Stimulated activated effector memory CD8-positive, alpha-beta T cell treated with anti-CD3 and anti-CD28 coated beads, Interleukin-12 subunit alpha, Interleukin-12 subunit beta, amount 100 ng/mL, for 72 hours (primary cell): ENCODE results near the gene KCNC1.

Source experiments
- ATAC-seq: fragments of 150-1000 bp; cut with Tn5 transposase; 2 replicates; pipeline ENCODE4 v1.10.0; 2021
- DNase-seq, 2 donors: peaks; one replicate each; pipeline ENCODE4 v3.0.0; 2021 to 2022; ENCODE audit warnings: low spot score in 2 of 2
- H3K27ac Mint-ChIP-seq: one replicate; pipeline ENCODE4 v1.8.0; 2022; ENCODE audit warnings: mild to moderate bottlenecking, mixed read lengths
- H3K36me3 Mint-ChIP-seq: one replicate; pipeline ENCODE4 v1.8.0; 2022; ENCODE audit warnings: mild to moderate bottlenecking, mixed read lengths
- H3K4me1 Mint-ChIP-seq: one replicate; pipeline ENCODE4 v1.8.0; 2022; ENCODE audit warnings: mixed read lengths
- H3K4me3 Mint-ChIP-seq: one replicate; pipeline ENCODE4 v1.8.0; 2022; ENCODE audit warnings: mild to moderate bottlenecking, mixed read lengths
- H3K9me3 Mint-ChIP-seq: one replicate; pipeline ENCODE4 v1.8.0; 2022; ENCODE audit warnings: mixed read lengths

The KCNC1 gene

GRCh38 chr11:17768547-17768946 lies 34.0 kb downstream of the KCNC1 start:
- H3K9me3 Mint-ChIP-seq, result no peaks in the 10 kb centered on the region
- no peaks in the 10 kb centered on the region for H3K4me1 Mint-ChIP-seq
- H3K27ac Mint-ChIP-seq, result no peak overlapping the region
- ATAC-seq, result no peak
- DNase-seq, result no peak
- no peaks in the 10 kb centered on the region for H3K36me3 Mint-ChIP-seq
- H3K4me3 Mint-ChIP-seq, result no peak overlapping the region

GRCh38 chr11:17769218-17769617 lies 34.6 kb downstream of the KCNC1 start:
- H3K4me3 Mint-ChIP-seq, result no peak overlapping the region
- no peaks in the 10 kb centered on the region for H3K9me3 Mint-ChIP-seq
- H3K27ac Mint-ChIP-seq, result no peak overlapping the region

DNA sequence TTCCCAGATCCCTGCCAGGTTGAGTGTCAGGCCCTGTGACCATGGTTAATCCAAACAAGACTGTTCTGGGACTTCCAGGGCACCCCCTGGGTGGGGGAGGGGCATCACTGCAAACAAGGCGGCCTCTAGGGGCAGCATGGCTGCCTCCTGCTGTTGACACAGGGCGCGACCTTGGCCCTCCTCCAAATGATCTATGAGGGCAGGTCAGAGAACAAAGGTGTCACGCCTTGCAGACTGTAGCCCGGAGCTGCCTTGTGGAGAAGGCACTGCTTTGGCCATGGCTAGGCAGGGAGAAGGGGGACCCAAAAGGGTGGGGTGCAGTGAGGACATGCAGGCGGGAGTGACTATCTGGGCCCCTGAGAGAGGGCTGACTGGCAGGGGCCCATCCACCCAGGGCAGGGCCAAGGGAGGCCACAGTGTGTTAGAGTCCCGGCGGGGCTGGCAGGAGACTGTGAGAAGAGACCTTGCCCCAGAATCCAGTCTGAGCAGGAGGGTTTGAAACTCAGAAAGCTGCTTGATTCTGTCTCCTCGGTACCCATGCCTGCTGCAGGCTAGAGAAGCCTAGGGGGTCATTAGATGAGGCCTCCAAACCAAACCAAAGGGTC lies 35.6 kb downstream of the KCNC1 start:
- Mint-ChIP-seq H3K4me3 (no peak overlapping the region), H3K27ac (no peak overlapping the region), H3K9me3 (no peaks in the 10 kb centered on the region), H3K36me3 (no peaks in the 10 kb centered on the region), H3K4me1 (no peaks in the 10 kb centered on the region)
- no peak for DNase-seq
- ATAC-seq, result no peak

More at GRCh38 chr11:17769218-17769617, 34.6 kb downstream of the KCNC1 start:
- ATAC-seq (no peak), DNase-seq (no peak)
- Mint-ChIP-seq H3K36me3 (no peaks in the 10 kb centered on the region), H3K4me1 (no peaks in the 10 kb centered on the region)

DNA sequence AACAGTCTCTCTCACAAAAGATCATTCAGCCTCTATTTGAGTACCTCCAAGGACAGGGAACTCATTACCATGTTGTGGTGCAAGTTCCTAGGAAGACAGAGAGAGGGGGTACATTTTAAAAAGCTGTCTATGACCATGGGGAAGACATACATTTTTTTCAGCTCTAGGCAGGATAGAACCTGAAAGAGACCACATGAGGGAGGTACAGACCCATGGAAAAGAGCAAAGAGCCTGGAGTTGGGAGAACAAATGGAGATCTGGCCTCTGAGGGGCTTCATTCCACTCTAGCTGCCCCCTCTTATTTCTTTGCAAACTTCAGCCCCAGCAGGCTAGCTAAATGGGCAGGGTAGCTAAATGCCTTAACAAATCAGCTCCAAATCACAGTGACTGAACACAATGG lies 36.3 kb downstream of the KCNC1 start:
- DNase-seq, result no peak
- Mint-ChIP-seq H3K36me3 (no peaks in the 10 kb centered on the region), H3K4me1 (no peaks in the 10 kb centered on the region), H3K9me3 (no peaks in the 10 kb centered on the region), H3K27ac (no peak overlapping the region), H3K4me3 (no peak overlapping the region)
- no peak for ATAC-seq

- H3K9me3 Mint-ChIP-seq, result no peaks in the 10 kb centered on the region
- ATAC-seq, result no peak
- no peaks in the 10 kb centered on the region for H3K36me3 Mint-ChIP-seq
- no peak overlapping the region for H3K27ac Mint-ChIP-seq
- H3K4me1 Mint-ChIP-seq, result no peaks in the 10 kb centered on the region
- DNase-seq, result no peak
- no peak overlapping the region for H3K4me3 Mint-ChIP-seq
Measured at GRCh38 chr11:17771415-17771814, 36.8 kb downstream of the KCNC1 start.

DNA sequence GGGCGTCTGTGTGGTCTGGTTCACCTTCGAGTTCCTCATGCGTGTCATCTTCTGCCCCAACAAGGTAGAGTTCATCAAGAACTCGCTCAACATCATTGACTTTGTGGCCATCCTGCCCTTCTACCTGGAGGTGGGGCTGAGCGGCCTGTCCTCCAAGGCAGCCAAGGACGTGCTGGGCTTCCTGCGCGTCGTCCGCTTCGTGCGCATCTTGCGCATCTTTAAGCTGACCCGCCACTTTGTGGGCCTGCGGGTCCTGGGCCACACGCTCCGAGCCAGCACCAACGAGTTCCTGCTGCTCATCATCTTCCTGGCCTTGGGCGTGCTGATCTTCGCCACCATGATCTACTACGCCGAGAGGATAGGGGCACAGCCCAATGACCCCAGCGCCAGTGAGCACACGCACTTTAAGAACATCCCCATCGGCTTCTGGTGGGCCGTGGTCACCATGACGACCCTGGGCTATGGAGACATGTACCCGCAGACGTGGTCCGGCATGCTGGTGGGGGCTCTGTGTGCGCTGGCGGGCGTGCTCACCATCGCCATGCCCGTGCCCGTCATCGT lies 37.3 kb downstream of the KCNC1 start:
- no peak overlapping the region for H3K27ac Mint-ChIP-seq
- no peaks in the 10 kb centered on the region for H3K9me3 Mint-ChIP-seq
- DNase-seq, result no peak
- no peaks in the 10 kb centered on the region for H3K36me3 Mint-ChIP-seq
- no peak overlapping the region for H3K4me3 Mint-ChIP-seq
- H3K4me1 Mint-ChIP-seq, result no peaks in the 10 kb centered on the region
- no peak for ATAC-seq

DNA sequence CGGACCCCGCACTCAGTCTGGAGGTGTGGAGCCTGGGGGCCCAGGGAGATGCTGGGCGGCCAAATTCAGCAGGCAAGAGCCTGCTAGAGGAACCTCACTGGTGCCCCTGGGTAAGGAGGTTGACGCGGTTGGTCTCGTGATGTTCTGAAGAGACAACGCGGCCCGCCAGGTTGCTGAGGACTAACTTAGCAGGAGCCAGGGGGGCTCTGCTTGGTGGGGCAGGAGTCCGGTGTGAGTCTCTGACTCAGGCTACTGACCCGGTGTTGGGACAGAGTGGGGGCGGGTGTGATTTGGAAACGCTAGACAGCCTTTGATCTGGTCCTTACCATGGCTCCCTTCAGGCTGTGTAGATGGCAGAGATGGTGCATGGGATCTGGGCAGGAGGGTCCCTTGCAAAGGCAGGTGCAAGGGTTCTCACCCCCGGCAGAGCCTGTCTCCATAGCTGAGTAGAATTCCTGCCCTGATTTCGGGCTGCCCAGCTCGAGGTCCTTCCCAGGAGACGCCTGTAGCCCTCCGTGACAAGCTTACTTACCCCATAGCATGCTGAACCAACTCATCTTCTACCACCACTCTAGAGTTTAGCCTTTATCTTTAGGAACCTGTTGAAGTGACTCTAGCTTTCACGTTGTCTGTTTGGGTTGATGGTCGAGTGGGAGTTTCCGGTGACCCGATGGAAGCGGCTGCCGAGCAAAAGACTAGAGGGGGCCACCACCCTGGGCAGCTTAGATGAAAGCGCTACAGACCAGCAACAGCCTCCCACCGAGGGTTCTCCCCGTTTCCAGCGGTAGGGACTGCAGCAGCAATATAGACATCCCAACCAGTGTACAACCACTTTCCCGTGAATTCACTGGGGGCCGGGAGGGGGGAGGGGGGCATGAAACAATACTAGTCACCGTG lies 38.4 kb downstream of the KCNC1 start:
- no peaks in the 10 kb centered on the region for H3K36me3 Mint-ChIP-seq
- H3K27ac Mint-ChIP-seq, result no peak overlapping the region
- no peaks in the 10 kb centered on the region for H3K4me1 Mint-ChIP-seq
- no peaks in the 10 kb centered on the region for H3K9me3 Mint-ChIP-seq
- ATAC-seq (no peak), DNase-seq (no peak)
- H3K4me3 Mint-ChIP-seq, result no peak overlapping the region

DNA sequence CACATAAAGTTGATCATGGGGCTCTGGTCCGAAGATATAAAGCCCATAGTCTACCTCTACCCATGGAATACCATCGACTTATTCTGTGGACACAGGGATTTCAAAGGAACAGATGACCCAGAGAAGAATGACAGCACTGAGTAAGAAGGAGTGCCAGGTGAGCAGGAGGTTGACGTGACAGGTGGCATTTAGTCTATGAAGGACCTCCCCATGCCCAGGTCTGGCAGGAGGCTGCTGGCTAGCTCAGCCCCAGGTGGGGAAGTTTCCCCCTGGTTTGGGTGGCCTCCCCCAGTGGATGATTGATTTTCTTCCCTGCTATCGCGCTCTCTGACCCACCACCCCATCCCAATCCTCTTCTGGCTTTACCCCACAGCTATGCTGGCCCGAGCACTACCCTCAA lies 39.1 kb downstream of the KCNC1 start:
- H3K27ac Mint-ChIP-seq, result no peak overlapping the region
- no peak overlapping the region for H3K4me3 Mint-ChIP-seq
- no peaks in the 10 kb centered on the region for H3K9me3 Mint-ChIP-seq
- no peak for ATAC-seq
- H3K36me3 Mint-ChIP-seq, result no peaks in the 10 kb centered on the region
- no peak for DNase-seq
- no peaks in the 10 kb centered on the region for H3K4me1 Mint-ChIP-seq

DNA sequence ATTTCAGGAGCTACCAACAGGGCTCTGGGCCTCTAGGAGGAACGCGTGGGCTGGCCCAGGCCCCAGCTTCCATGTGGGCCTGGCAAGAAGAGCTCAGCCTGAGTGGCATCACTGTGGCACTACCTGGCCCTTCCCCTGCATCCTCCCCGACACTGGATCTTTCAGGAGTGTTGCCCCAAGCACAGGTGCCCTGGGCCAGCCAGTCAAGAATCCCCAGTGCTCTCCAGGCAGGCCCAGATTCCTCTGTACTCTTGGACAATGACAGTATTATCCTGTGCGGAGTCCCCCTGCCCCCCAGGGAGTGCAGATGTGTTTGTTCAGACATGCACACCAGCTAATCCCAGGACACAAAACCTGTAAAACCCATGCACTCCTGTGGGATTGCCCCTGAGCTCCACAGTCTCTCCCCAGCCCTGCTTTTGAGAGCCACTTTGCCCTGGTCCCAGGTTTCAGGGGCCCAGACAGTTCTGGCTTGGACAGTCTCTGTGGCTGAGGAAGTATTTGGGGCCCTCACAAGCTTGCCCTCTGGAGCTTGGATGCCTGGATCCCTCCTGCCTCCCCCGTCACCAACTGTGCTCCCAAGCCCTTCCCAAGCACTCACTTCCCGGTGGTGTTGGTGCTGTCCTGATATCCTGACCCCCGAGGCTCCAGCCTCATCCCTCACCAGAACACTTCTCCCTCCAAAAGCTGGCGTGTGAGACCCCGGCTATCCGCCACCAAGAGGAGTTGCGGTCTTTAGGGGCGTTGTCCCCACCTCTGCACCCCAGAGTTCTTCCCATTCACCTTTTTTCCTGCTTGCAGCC lies 39.9 kb downstream of the KCNC1 start:
- Mint-ChIP-seq H3K27ac (no peak overlapping the region), H3K9me3 (no peaks in the 10 kb centered on the region), H3K36me3 (no peaks in the 10 kb centered on the region), H3K4me1 (no peaks in the 10 kb centered on the region), H3K4me3 (no peak overlapping the region)
- DNase-seq, result no peak
- no peak for ATAC-seq

DNA sequence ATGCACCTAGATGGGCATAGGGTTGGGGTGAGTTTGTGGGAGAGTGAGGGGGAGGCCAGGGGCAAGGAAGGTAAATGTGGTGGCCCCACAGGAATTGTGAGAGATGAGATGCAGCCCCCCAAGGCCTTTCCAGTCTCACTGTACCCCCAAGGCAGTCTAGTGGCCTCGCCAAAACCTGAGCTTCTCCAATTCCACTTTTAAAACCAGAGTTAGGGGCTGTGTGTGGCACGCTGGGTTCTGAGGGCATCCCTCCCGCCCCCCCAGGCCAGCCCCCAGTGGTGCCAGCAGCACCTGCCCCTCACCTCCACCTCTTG lies 40.4 kb downstream of the KCNC1 start:
- ATAC-seq (no peak), DNase-seq (no peak)
- Mint-ChIP-seq H3K4me3 (no peak overlapping the region), H3K4me1 (no peaks in the 10 kb centered on the region), H3K9me3 (no peaks in the 10 kb centered on the region), H3K27ac (peak overlapping the region; percentile 29), H3K36me3 (no peaks in the 10 kb centered on the region)

DNA sequence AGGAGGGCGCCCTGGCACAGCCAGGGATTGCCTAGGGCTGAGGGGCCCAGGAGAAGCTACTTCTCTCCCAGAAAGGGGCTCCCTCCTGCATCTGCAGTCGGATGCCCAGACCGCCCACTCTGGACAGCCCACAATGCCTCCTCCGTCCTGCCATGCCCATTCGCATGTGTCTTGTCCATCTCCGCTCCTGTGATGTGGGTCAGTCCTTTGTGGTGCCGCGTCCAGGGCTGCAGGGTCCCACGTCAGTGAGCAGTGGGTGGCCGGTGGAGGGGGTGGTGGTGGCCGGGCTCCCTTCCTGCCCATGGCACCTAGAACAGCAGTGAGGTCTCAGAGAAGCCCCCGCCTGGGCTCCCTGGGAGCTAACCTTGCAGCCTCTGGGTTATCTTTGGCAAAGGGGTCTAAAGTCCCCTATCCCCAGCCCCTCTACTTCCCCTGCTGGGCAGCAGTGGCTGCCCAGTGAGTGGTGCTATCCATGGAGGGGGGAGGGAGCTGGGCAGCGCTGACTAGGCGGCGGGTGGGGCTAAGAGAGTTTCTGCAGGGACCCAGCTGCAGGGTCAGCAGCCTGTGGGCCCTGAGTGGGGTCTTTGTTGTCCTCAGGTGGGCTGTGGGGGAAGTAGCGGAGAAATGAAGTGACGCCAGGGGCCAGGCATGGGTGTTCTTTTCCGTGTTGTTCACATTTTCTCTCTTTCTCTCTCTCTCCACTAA lies 41.1 kb downstream of the KCNC1 start:
- DNase-seq, result no peak
- Mint-ChIP-seq H3K36me3 (no peaks in the 10 kb centered on the region), H3K9me3 (no peaks in the 10 kb centered on the region), H3K4me3 (no peak overlapping the region), H3K4me1 (no peaks in the 10 kb centered on the region), H3K27ac (peak overlapping the region; percentile 29)
- no peak for ATAC-seq

DNA sequence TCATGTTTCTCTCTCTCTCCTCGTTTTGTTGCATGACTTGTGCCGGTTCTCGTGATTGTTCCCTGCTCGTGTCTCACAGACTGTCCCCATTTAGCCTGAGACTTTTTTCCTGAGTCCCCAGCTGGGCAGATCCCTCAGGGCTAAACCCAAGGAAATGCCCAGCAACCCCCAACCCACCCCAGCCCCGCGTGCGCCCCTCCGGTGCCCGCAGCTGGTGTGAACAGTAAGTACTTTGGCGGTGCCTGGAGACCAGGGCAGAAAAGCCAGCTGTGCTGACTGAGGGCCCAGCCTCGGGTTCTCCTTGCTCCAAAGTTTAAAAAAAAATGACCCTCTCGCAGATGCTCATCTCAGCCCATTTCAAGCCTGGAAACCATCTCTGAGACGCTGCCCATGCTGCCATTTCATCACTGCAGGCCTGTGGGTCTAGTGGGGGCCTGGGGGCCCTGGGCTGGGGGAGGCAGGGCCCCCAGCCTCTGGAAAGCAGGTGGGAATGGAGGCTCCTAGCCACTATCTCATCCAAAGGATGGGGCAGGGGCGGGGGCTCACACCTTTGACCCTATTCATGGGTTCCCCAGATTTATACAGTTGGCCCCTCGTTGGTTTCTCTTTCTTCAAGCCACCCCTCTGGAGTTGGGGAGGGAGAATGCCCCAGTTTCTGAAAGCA lies 41.8 kb downstream of the KCNC1 start:
- H3K36me3 Mint-ChIP-seq, result no peaks in the 10 kb centered on the region
- no peak for ATAC-seq
- no peak overlapping the region for H3K4me3 Mint-ChIP-seq
- no peaks in the 10 kb centered on the region for H3K4me1 Mint-ChIP-seq
- DNase-seq, result no peak
- H3K27ac Mint-ChIP-seq, result no peak overlapping the region
- H3K9me3 Mint-ChIP-seq, result no peaks in the 10 kb centered on the region

- no peaks in the 10 kb centered on the region for H3K9me3 Mint-ChIP-seq
- no peaks in the 10 kb centered on the region for H3K36me3 Mint-ChIP-seq
- no peak overlapping the region for H3K4me3 Mint-ChIP-seq
- DNase-seq (no peak), ATAC-seq (no peak)
- H3K27ac Mint-ChIP-seq, result no peak overlapping the region
- no peaks in the 10 kb centered on the region for H3K4me1 Mint-ChIP-seq
Measured at GRCh38 chr11:17777086-17777737, 42.6 kb downstream of the KCNC1 start.

DNA sequence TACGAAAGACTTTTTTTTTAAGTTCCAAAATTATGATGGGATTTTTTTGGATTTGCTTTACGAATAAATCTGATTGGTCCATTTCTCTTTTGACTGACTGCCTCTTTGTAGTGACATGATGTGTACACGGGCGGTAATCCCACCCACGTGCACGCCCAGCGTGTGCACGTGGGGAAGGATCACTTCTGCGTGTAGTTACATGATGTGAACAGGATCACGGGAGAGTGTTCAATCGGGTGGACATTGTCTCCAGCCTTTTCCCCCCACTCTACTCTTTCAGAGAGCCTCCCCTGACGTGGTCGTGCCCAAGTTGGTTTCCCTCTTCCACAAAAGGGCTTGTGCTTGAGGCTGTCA lies 43.1 kb downstream of the KCNC1 start:
- no peak overlapping the region for H3K4me3 Mint-ChIP-seq
- H3K27ac Mint-ChIP-seq, result no peak overlapping the region
- no peaks in the 10 kb centered on the region for H3K36me3 Mint-ChIP-seq
- H3K4me1 Mint-ChIP-seq, result no peaks in the 10 kb centered on the region
- DNase-seq (no peak), ATAC-seq (no peak)
- no peaks in the 10 kb centered on the region for H3K9me3 Mint-ChIP-seq
